GM21360 (cell line): ENCODE data around the gene LRCH2.
"Not testable (repeated sequence)": the region's sequence is repeated elsewhere in the genome, so short reads cannot be mapped to it uniquely, and the experiment has no call there.

ENCODE experiments used
- ATAC-seq: cut with Tn5 transposase; IDR thresholded peaks from one replicate; pipeline ENCODE4 v1.9.1; 2021; ENCODE audit warnings: mild to moderate bottlenecking, moderate library complexity; ENCODE audit not compliant: unreplicated experiment

Gene LRCH2

GRCh38 chrX:115209547-115209946 lies 24.3 kb downstream of the LRCH2 start:
- ATAC-seq: not testable (repeated sequence)

GRCh38 chrX:115204040-115204439 lies 29.9 kb downstream of the LRCH2 start:
- no peak for ATAC-seq

- ATAC-seq: no peak
These were observed 41.6 kb downstream of the LRCH2 start for GRCh38 chrX:115192244-115192700.

DNA sequence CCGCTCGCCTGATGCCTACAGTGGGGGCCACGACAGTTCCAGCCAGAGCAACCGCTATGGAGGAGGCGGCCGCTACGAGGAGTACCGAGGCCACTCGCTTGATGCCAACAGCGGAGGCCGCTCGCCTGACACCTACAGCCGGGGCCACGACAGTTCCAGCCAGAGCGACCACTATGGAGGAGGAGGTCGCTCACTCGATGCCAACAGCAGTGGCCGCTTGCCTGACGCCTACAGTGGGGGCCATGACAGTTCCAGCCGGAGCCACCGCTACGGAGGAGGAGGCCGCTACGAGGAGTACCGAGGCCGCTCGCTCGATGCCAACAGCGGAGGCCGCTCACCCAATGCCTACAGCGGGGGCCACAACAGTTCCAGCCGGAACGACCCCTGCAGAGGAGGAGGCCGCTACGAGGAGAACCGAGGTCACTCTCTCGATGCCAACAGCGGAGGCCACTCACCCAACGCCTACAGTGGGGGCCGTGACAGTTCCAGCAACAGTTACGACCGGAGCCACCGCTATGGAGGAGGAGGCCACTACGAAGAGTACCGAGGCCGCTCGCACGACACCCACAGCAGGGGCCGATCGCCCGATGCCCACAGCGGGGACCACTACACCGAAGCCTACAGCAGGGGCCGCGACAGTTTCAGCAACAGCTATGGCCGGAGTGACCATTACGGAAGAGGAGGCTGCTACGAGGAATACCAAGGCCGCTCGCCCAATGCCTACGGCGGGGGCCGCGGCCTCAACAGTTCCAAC lies 42.2 kb downstream of the LRCH2 start:
- ATAC-seq: no peak

GRCh38 chrX:115190636-115191489 lies 43.0 kb downstream of the LRCH2 start:
- no peak for ATAC-seq

DNA sequence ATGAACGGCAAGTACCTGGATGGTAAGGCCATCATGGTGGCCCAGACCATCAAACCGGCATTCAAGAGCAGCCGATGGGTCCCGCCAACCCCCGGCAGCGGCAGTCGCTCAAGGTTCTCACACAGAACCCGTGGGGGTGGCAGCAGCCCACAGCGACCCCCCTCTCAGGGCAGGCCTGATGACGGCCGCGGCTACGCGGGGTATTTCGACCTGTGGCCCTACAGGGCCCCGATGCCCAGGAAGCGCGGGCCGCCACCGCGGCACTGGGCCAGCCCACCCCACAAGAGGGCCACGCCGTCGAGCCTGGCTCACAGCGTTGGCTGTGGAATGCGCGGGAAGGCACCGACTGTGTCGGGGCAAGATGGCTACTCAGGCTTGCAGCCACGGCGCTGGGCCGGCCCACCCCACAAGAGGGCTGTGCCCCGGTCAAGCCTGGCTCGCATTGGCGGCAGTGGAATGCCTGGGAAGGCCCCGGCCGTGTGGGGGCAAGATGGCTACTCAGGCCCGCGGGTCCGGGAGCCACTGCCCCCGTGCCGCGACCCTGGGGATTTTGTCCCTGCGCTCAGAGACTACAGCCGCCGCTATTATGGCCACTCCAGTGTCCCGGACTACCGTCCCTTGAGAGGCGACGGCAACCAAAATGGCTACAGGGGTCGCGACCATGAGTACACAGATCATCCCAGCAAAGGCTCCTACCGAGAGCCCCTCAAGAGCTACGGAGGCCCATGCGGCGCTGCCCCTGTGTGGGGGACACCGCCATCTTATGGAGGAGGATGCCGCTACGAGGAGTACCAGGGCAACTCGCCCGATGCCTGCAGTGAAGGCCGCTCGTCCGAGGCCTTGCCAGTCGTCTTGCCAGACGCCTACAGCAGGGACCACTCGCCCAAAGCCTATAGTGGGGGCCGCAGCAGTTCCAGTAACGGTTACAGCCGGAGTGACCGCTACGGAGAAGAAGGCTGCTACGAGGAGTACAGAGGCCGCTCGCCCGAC lies 44.0 kb downstream of the LRCH2 start:
- no peak for ATAC-seq

DNA sequence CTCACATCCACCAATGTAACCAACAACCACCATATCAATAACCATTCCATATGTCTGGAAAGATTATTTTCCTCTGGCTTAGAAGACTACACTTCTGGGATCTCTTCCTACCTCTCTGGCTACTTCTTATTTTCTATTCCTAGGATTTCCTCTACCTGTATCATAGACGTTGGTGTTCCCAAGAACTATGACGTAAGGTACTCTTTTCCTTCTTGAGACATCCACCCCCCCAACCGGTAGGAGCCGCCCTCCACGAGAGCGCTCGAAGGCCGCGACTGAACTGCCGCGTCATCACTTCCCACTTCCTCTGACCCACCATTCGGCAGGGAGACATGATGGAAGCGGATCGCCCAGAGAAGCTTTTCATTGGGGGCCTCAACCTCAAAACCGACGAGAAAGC lies 44.8 kb downstream of the LRCH2 start, which contains the start of gene RBMXL3:
RBMXL3 (plus strand) TSS at position 301 of the 400 bp plus-strand sequence; CDS start at position 333, 32 bp downstream.
- no peak for ATAC-seq

- no peak for ATAC-seq
These were observed 49.9 kb downstream of the LRCH2 start for GRCh38 chrX:115183980-115184379.

DNA sequence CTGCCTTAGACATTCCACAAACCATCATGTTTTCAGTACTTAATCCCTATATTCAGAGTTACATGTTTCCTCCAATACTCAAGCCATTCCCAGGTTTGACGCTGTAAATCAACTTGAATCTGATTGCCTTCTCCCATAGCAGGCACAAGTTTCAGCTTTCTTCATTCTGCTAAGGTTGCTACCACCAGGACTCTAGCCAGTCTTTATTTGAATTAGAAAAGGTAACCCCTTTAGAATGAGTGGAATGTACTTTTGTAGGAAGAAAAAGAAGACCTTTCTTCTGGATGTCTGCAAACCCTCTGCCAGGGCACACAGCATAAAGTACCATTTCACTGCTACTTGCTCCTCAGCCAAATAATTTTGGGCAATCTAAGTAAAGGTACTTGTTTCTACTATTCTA lies 55.4 kb downstream of the LRCH2 start:
- no peak for ATAC-seq

- no peak for ATAC-seq
These were observed 56.0 kb downstream of the LRCH2 start for GRCh38 chrX:115177932-115178331.

GRCh38 chrX:115174548-115174947 lies 59.3 kb downstream of the LRCH2 start:
- ATAC-seq: no peak

GRCh38 chrX:115173181-115173580 lies 60.7 kb downstream of the LRCH2 start:
- no peak for ATAC-seq

- ATAC-seq: no peak
These were observed 86.7 kb downstream of the LRCH2 start for GRCh38 chrX:115147220-115147619.

GRCh38 chrX:115142057-115142456 lies 91.8 kb downstream of the LRCH2 start:
- no peak for ATAC-seq

GRCh38 chrX:115138040-115138439 lies 95.9 kb downstream of the LRCH2 start:
- no peak for ATAC-seq

- no peak for ATAC-seq
These were observed 99.5 kb downstream of the LRCH2 start for GRCh38 chrX:115134382-115134781.

GRCh38 chrX:115112411-115112810 lies 121.5 kb downstream of the LRCH2 start:
- ATAC-seq: no peak

GRCh38 chrX:115098897-115099296 lies 135.0 kb downstream of the LRCH2 start:
- ATAC-seq: no peak

- no peak for ATAC-seq
These were observed 140.7 kb downstream of the LRCH2 start for GRCh38 chrX:115093191-115093590.

- ATAC-seq: no peak
These were observed 144.5 kb downstream of the LRCH2 start for GRCh38 chrX:115089419-115089818.

- ATAC-seq: no peak
These were observed 165.0 kb downstream of the LRCH2 start for GRCh38 chrX:115068896-115069295.
